ENCODE data around the gene FRRS1L.

FRRS1L gene

GRCh38 chr9:109166771-109167601 is at the start of gene FRRS1L:
Gene FRRS1L (minus strand): TSS chr9:109167249. CDS start chr9:109167138, 111 bp downstream.
- in situ Hi-C loops (cut with MboI; ENCODE audit: low sequenced_read_pairs) = no loop called here

GRCh38 chr9:109214414-109214813 is 47.4 kb upstream of the FRRS1L start:
- in situ Hi-C loops (cut with MboI; ENCODE audit: low sequenced_read_pairs) = no loop called here

- in situ Hi-C loops (cut with MboI; ENCODE audit: low sequenced_read_pairs) = no loop called here
Measured at GRCh38 chr9:109213285-109214121, 46.5 kb upstream of the FRRS1L start.

GRCh38 chr9:109212768-109213167 is 45.7 kb upstream of the FRRS1L start:
- in situ Hi-C loops (cut with MboI; ENCODE audit: low sequenced_read_pairs) = no loop called here

GRCh38 chr9:109206670-109207069 is 39.6 kb upstream of the FRRS1L start:
- in situ Hi-C loops (cut with MboI; ENCODE audit: low sequenced_read_pairs) = no loop called here

GRCh38 chr9:109205526-109205925 is 38.5 kb upstream of the FRRS1L start:
- in situ Hi-C loops (cut with MboI; ENCODE audit: low sequenced_read_pairs) = no loop called here

- in situ Hi-C loops (cut with MboI; ENCODE audit: low sequenced_read_pairs) = no loop called here
Measured at GRCh38 chr9:109203761-109204360, 36.8 kb upstream of the FRRS1L start.

GRCh38 chr9:109199676-109200075 is 32.6 kb upstream of the FRRS1L start:
- in situ Hi-C loops (cut with MboI; ENCODE audit: low sequenced_read_pairs) = no loop called here

GRCh38 chr9:109198736-109199382 is 31.8 kb upstream of the FRRS1L start:
- in situ Hi-C loops (cut with MboI; ENCODE audit: low sequenced_read_pairs) = no loop called here

GRCh38 chr9:109193974-109194556 is 27.0 kb upstream of the FRRS1L start:
- in situ Hi-C loops (cut with MboI; ENCODE audit: low sequenced_read_pairs) = no loop called here

GRCh38 chr9:109192732-109193361 is 25.8 kb upstream of the FRRS1L start:
- in situ Hi-C loops (cut with MboI; ENCODE audit: low sequenced_read_pairs) = no loop called here

GRCh38 chr9:109191746-109192145 is 24.7 kb upstream of the FRRS1L start:
- in situ Hi-C loops (cut with MboI; ENCODE audit: low sequenced_read_pairs) = no loop called here

- in situ Hi-C loops (cut with MboI; ENCODE audit: low sequenced_read_pairs) = no loop called here
Measured at GRCh38 chr9:109190151-109190550, 23.1 kb upstream of the FRRS1L start.

- in situ Hi-C loops (cut with MboI; ENCODE audit: low sequenced_read_pairs) = no loop called here
Measured at GRCh38 chr9:109186857-109187520, 19.9 kb upstream of the FRRS1L start.

GRCh38 chr9:109182940-109183798 is 16.1 kb upstream of the FRRS1L start:
- in situ Hi-C loops (cut with MboI; ENCODE audit: low sequenced_read_pairs) = no loop called here

GRCh38 chr9:109182550-109182939 is 15.5 kb upstream of the FRRS1L start:
- in situ Hi-C loops (cut with MboI; ENCODE audit: low sequenced_read_pairs) = no loop called here

GRCh38 chr9:109181284-109181683 is 14.2 kb upstream of the FRRS1L start:
- in situ Hi-C loops (cut with MboI; ENCODE audit: low sequenced_read_pairs) = no loop called here

- in situ Hi-C loops (cut with MboI; ENCODE audit: low sequenced_read_pairs) = no loop called here
Measured at GRCh38 chr9:109179801-109180523, 12.9 kb upstream of the FRRS1L start.

Measured in HL-60/S4 treated with retinoic acid at 250 ng/mL for 4 days and 3 days (cell line).